HG03060 (cell line): Measurements from ENCODE around the gene PRKCZ.

Experiments used
- ATAC-seq: cut with Tn5 transposase; IDR thresholded peaks from one replicate; pipeline ENCODE4 v1.9.1; 2021; ENCODE audit warnings: low read depth, moderate number of reproducible peaks; ENCODE audit not compliant: unreplicated experiment

PRKCZ gene

GRCh38 chr1:2215329-2215728 lies 165.1 kb downstream of the PRKCZ start:
- ATAC-seq = no peak

GRCh38 chr1:2215909-2216766 lies 165.9 kb downstream of the PRKCZ start:
- no peak for ATAC-seq

DNA sequence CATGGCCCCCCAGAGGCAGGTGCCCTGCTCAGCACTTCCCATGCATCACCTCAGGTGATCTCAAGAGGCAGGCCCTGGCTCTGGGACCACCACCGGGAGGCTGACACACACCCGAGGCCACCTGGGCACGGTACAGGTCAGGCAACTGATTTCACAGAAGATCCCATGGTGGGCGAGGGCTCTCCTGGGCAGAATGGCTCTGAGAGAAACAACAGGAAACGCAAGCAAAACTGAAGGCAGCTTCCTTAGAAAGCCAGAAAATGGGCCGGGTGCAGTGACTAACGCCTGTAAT lies 166.5 kb downstream of the PRKCZ start:
- ATAC-seq = no peak

- no peak for ATAC-seq
Measured at GRCh38 chr1:2221271-2221670, 171.1 kb downstream of the PRKCZ start.

- no peak for ATAC-seq
Measured at GRCh38 chr1:2224170-2224584, 174.0 kb downstream of the PRKCZ start.

DNA sequence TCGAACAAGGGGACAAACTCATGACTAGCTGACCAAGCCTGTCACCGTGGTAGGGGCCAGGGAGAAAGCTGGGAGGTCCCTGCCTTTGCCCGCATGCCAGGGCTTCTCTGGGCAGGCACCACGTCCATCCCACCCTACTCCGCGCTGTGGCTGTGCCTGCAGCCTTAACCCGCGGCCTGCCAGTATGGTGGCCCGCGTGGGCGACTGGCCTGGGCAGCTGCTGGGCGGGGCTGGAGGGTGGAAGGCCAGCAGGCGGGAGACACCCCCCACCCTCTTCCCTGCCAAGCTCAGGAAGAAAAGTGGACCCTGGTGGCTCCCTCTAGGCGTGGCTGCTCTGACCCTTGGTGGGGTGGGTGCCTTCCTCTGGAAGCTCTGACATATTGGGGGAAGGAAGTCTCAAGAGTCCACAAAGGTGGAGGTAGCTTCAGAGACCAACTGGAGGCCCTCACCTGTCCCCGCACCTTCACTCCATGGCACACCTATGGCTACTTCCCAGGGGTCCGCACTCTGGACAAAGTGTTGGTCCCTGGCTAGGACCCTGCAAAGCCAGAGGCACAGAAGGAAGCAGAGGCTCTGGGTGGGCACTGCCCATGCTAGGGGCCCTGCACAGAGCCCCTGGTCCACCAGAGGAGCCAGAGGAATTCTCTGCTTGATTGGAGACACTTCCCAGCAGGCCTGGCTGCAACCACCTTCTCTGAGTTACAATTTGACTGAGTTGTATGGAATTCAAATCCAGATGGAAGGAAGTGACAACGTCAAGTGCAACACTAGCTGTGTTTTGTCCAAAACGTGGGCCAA lies 174.6 kb downstream of the PRKCZ start:
- ATAC-seq = no peak

- no peak for ATAC-seq
Measured at GRCh38 chr1:2226525-2227345, 176.5 kb downstream of the PRKCZ start.

GRCh38 chr1:2227346-2228156 lies 177.3 kb downstream of the PRKCZ start:
- peak; percentile 85 for ATAC-seq

DNA sequence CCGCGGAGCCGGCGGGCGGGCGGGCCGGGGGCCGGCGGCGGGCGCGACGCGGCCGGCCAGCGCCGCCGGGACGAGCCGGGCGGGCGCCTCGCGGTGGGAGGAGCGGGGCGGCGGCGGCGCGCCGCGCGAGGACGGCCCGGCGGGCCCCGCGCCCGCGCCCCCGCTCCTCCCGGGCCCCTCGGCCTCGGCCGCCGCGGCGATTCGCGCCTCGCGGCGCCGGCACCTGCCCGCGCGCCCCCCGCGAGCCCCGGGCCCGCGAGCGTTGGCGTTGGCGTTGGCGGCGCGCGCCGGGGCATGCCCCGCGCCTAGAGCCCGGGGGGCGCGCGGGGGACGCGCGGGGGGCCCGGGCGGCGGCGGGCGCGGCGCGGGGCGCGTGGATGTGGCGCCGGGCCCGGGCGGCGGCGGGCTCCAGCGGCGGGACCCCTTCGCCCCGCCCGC lies 178.0 kb downstream of the PRKCZ start, which contains the start of gene SKI:
SKI (plus strand) TSS at position 163 of the 438 bp plus-strand sequence. CDS start 448 bp downstream, outside the sequence.
- no peak for ATAC-seq

DNA sequence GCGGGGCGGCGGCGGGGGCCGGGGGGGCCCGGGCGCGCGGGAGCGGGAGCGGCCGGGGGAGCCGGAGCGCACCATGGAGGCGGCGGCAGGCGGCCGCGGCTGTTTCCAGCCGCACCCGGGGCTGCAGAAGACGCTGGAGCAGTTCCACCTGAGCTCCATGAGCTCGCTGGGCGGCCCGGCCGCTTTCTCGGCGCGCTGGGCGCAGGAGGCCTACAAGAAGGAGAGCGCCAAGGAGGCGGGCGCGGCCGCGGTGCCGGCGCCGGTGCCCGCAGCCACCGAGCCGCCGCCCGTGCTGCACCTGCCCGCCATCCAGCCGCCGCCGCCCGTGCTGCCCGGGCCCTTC lies 178.5 kb downstream of the PRKCZ start:
- ATAC-seq = no peak

DNA sequence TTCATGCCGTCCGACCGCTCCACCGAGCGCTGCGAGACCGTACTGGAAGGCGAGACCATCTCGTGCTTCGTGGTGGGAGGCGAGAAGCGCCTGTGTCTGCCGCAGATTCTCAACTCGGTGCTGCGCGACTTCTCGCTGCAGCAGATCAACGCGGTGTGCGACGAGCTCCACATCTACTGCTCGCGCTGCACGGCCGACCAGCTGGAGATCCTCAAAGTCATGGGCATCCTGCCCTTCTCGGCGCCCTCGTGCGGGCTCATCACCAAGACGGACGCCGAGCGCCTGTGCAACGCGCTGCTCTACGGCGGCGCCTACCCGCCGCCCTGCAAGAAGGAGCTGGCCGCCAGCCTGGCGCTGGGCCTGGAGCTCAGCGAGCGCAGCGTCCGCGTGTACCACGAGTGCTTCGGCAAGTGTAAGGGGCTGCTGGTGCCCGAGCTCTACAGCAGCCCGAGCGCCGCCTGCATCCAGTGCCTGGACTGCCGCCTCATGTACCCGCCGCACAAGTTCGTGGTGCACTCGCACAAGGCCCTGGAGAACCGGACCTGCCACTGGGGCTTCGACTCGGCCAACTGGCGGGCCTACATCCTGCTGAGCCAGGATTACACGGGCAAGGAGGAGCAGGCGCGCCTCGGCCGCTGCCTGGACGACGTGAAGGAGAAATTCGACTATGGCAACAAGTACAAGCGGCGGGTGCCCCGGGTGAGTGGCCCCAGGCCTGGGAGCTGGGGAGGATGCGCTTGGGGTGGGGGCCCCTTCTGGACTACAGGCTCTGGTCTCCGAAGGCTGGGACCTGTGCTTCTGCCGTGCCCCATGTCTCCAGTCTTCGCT lies 179.0 kb downstream of the PRKCZ start:
- ATAC-seq = no peak

- no peak for ATAC-seq
Measured at GRCh38 chr1:2229911-2230731, 179.9 kb downstream of the PRKCZ start.

DNA sequence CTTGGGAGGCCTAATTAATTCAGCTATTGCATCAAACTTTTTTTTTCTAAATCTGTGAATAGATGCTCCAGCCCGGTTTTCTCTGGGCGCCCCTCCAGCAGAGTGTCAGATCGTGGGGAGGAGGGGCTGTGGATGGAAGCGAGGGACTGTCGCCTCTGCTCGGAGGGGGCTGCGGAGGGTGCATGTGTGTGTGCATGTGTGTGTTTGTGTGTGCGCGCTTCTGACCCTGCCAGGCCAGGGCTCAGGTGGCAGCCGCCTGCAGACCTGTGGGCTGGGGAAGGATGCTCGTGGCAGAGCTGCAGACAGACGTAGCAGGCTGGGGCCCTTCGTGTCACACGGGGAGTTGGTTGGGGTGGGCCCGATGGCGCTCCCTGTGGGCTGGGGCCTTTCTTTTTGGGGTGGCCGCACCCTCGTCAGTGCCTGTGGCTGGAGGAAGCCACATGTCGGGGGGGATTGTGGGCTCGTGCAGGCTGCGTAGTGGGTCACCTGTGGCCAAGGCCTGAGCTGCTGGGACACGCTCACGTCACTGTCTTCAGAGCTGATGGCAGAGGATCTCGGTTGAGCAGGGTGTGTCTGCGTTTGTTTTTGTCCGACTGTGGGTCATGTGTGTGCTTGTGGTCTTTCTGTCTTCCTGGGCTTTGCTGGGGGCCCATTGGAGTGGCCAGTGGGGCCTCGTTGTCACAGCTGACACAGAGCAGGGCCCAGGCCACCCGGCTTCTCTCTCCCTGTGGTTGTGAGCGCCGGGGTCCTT lies 180.7 kb downstream of the PRKCZ start:
- no peak for ATAC-seq

GRCh38 chr1:2231532-2232254 lies 181.5 kb downstream of the PRKCZ start:
- ATAC-seq = no peak

GRCh38 chr1:2232255-2232915 lies 182.2 kb downstream of the PRKCZ start:
- ATAC-seq = no peak

GRCh38 chr1:2232916-2233438 lies 182.8 kb downstream of the PRKCZ start:
- no peak for ATAC-seq
